ENCODE results near the gene ARMC9.

DNA sequence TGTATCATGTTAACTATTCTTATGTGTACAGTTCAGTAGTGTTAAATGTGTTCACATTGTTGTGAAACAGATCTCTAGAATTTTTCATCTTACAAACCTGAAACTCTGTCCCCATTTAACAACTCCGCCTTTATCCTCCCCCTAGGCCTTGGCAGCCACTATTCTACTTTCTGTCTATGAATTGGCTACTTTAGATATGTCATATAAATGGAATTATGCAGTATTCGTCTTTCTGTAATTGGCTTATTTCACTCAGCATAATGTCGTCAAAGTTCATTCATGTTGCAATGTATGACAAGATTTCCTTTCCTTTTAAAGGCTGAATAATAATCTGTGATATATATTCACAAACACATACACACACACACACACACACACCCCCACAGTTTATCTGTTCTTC is 12.4 kb downstream of the ARMC9 start:
- TF ChIP-seq, protein P1, sequence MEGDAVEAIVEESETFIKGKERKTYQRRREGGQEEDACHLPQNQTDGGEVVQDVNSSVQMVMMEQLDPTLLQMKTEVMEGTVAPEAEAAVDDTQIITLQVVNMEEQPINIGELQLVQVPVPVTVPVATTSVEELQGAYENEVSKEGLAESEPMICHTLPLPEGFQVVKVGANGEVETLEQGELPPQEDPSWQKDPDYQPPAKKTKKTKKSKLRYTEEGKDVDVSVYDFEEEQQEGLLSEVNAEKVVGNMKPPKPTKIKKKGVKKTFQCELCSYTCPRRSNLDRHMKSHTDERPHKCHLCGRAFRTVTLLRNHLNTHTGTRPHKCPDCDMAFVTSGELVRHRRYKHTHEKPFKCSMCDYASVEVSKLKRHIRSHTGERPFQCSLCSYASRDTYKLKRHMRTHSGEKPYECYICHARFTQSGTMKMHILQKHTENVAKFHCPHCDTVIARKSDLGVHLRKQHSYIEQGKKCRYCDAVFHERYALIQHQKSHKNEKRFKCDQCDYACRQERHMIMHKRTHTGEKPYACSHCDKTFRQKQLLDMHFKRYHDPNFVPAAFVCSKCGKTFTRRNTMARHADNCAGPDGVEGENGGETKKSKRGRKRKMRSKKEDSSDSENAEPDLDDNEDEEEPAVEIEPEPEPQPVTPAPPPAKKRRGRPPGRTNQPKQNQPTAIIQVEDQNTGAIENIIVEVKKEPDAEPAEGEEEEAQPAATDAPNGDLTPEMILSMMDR (IDR thresholded peaks at IDR 0.05) = no peak
- TF ChIP-seq POLR2A (IDR thresholded peaks at IDR 0.05) = no peak

All from heart left ventricle (tissue), 13 donors.